Peyer's patch (tissue), 4 donors: ENCODE results near the gene PPP1R3D. TPM values are rescaled to one million over a fixed set of nuclear protein-coding genes. Genes with fewer than 3 reads are reported as not detected.

Experiments used
- DNase-seq, 3 donors: peaks; one replicate each; pipeline ENCODE4 v3.0.0-alpha.2; 2017 to 2019
- H3K27ac ChIP-seq, 4 donors: fragments of 200-600 bp; sonication (generic); one replicate each; pipeline ENCODE4 v1.5.1; 2016 to 2019
- H3K27me3 ChIP-seq, 2 donors: fragments of 200-600 bp; sonication (generic); one replicate each; pipeline ENCODE4 v1.5.1; 2019
- H3K36me3 ChIP-seq, 3 donors: fragments of 200-600 bp; sonication (generic); one replicate each; pipeline ENCODE4 v1.5.1; 2016 to 2019
- H3K4me1 ChIP-seq, 4 donors: fragments of 200-600 bp; sonication (generic); one replicate each; pipeline ENCODE4 v1.5.1; 2016 to 2019
- H3K4me3 ChIP-seq, 4 donors: fragments of 200-600 bp; sonication (generic); 1 replicate in 3 of 4; 2 replicates in 1 of 4; pipeline ENCODE4 v1.5.1; 2016 to 2019; ENCODE audit warnings: mild to moderate bottlenecking in 1 of 4
- H3K9me3 ChIP-seq, 4 donors: fragments of 200-600 bp; sonication (generic); one replicate each; pipeline ENCODE4 v1.5.1; 2016 to 2019; ENCODE audit warnings: mild to moderate bottlenecking in 1 of 4
- POLR2A ChIP-seq, 2 donors: fragments of 450-650 bp; IDR thresholded peaks; one replicate each; pipeline ENCODE4 v1.5.1; 2017; ENCODE audit warnings: antibody characterized with exemption in 2 of 2, mild to moderate bottlenecking in 2 of 2, moderate library complexity in 2 of 2
- total RNA-seq, 4 donors: library from RNA; depleted of rRNA; stranded (reverse); fragments of >200 nt; gene quantifications; one replicate each; pipeline ENCODE4 v1.1.0, GENCODE V29; 2016
- TF ChIP-seq, protein P1 (sequence below), 6 experiments: fragments of 450-650 bp in 4 of 6; fragments of 200-600 bp in 2 of 6; sonication (generic) in 1 of 6; IDR thresholded peaks; one replicate each; pipeline ENCODE4 v1.5.1; 2017 to 2019; ENCODE audit warnings: antibody characterized with exemption in 6 of 6, mild to moderate bottlenecking in 3 of 6, moderate library complexity in 1 of 6

PPP1R3D gene
- total RNA-seq, 4 donors from 2014 or later, result 2.5 to 14.2 (median 9.0) TPM

DNA sequence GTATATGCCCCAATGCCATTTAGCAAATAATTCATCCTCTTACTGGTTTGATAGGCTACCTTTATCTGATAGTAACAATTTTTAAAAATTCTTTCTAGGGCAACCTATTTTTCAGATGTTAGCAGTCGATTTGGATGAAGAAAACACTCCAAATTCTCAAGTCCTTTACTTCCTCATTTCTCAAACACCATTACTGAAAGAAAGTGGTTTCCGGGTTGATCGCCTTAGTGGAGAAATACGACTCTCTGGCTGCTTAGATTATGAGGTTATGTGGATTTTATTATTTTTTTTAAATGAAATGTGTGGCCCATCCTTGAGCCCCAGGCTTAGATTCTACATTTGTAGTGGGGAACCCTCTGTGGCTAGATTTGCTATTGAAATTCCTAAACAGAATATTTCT lies 44.4 kb upstream of the PPP1R3D start:
- no peaks in the 10 kb centered on the region for H3K36me3 ChIP-seq
- TF ChIP-seq POLR2A (IDR thresholded peaks at IDR 0.05), result no peak
- TF ChIP-seq, protein P1, sequence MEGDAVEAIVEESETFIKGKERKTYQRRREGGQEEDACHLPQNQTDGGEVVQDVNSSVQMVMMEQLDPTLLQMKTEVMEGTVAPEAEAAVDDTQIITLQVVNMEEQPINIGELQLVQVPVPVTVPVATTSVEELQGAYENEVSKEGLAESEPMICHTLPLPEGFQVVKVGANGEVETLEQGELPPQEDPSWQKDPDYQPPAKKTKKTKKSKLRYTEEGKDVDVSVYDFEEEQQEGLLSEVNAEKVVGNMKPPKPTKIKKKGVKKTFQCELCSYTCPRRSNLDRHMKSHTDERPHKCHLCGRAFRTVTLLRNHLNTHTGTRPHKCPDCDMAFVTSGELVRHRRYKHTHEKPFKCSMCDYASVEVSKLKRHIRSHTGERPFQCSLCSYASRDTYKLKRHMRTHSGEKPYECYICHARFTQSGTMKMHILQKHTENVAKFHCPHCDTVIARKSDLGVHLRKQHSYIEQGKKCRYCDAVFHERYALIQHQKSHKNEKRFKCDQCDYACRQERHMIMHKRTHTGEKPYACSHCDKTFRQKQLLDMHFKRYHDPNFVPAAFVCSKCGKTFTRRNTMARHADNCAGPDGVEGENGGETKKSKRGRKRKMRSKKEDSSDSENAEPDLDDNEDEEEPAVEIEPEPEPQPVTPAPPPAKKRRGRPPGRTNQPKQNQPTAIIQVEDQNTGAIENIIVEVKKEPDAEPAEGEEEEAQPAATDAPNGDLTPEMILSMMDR (IDR thresholded peaks at IDR 0.05), result no peak
- DNase-seq, result no peak
- H3K9me3 ChIP-seq, result no peaks in the 10 kb centered on the region
- H3K4me1 ChIP-seq, result no peaks in the 10 kb centered on the region
- no peak overlapping the region for H3K4me3 ChIP-seq
- no peak overlapping the region for H3K27ac ChIP-seq
- no peaks in the 10 kb centered on the region for H3K27me3 ChIP-seq

DNA sequence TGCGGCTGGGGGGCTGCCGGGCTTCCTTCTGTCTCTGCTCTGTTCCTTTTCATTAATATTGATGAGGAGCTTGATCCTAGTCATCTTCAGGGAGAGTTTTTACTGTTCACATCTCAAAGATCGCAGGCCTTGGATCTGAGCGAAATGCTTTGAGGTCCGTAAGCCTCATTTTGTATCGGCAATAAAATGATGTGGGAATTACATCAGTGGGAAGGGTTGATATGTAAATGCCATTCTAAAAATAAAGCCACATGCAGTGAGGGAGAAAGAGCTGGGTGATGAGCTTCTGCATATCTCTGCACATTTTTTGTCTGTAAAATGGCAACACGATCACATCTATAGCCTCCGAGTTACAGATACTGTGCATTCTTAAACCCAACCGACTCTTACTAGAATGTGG lies 43.0 kb upstream of the PPP1R3D start:
- Histone ChIP-seq H3K36me3 (no peaks in the 10 kb centered on the region), H3K4me3 (no peak overlapping the region), H3K9me3 (no peaks in the 10 kb centered on the region), H3K4me1 (no peaks in the 10 kb centered on the region), H3K27ac (no peak overlapping the region), H3K27me3 (no peaks in the 10 kb centered on the region)
- no peak for DNase-seq
- TF ChIP-seq POLR2A (IDR thresholded peaks at IDR 0.05), result no peak
- TF ChIP-seq, protein P1 (IDR thresholded peaks at IDR 0.05), result no peak

- Histone ChIP-seq H3K4me1 (no peaks in the 10 kb centered on the region), H3K27ac (no peak overlapping the region), H3K4me3 (no peak overlapping the region), H3K36me3 (no peaks in the 10 kb centered on the region), H3K27me3 (no peaks in the 10 kb centered on the region), H3K9me3 (no peaks in the 10 kb centered on the region)
- TF ChIP-seq POLR2A (IDR thresholded peaks at IDR 0.05), result no peak
- no peak for DNase-seq
These were observed 37.0 kb upstream of the PPP1R3D start for GRCh38 chr20:59977086-59977485.

- DNase-seq, result no peak
- TF ChIP-seq, protein P1 (IDR thresholded peaks at IDR 0.05), result no peak
- no peaks in the 10 kb centered on the region for H3K4me1 ChIP-seq
- H3K27ac ChIP-seq, result no peak overlapping the region
- H3K4me3 ChIP-seq, result no peak overlapping the region
- H3K27me3 ChIP-seq, result no peaks in the 10 kb centered on the region
- H3K36me3 ChIP-seq, result no peaks in the 10 kb centered on the region
- no peaks in the 10 kb centered on the region for H3K9me3 ChIP-seq
These were observed 36.2 kb upstream of the PPP1R3D start for GRCh38 chr20:59976156-59976782.

GRCh38 chr20:59972037-59972801 lies 32.1 kb upstream of the PPP1R3D start:
- Histone ChIP-seq H3K27me3 (no peaks in the 10 kb centered on the region), H3K9me3 (no peaks in the 10 kb centered on the region), H3K4me1 (no peaks in the 10 kb centered on the region), H3K36me3 (no peaks in the 10 kb centered on the region), H3K27ac (no peak overlapping the region), H3K4me3 (no peak overlapping the region)
- DNase-seq, result no peak
- TF ChIP-seq, protein P1 (IDR thresholded peaks at IDR 0.05), result no peak
- TF ChIP-seq POLR2A (IDR thresholded peaks at IDR 0.05), result no peak

GRCh38 chr20:59971428-59971827 lies 31.3 kb upstream of the PPP1R3D start:
- TF ChIP-seq POLR2A (IDR thresholded peaks at IDR 0.05), result no peak
- TF ChIP-seq, protein P1 (IDR thresholded peaks at IDR 0.05), result no peak
- H3K36me3 ChIP-seq, result no peaks in the 10 kb centered on the region
- DNase-seq, result no peak
- H3K9me3 ChIP-seq, result no peaks in the 10 kb centered on the region
- H3K27me3 ChIP-seq, result no peaks in the 10 kb centered on the region
- H3K4me1 ChIP-seq, result no peaks in the 10 kb centered on the region
- no peak overlapping the region for H3K4me3 ChIP-seq
- no peak overlapping the region for H3K27ac ChIP-seq
